SK-N-SH treated with all-trans-retinoic acid at 6 μM for 48 hours (cell line): Measurements from ENCODE around the gene ENTPD2.

Experiments used
- ATAC-seq: fragments of 200-7000 bp; cut with Tn5 transposase; 3 replicates; pipeline ENCODE4 v1.9.1; 2020; ENCODE audit warnings: mild to moderate bottlenecking, moderate library complexity
- ARNTL ChIP-seq: fragments of 450-650 bp; formaldehyde crosslinking; IDR thresholded peaks from 2 replicates; pipeline ENCODE4 v1.5.0; 2020; ENCODE audit warnings: low read depth, mild to moderate bottlenecking, moderate library complexity, borderline replicate concordance
- BACH2 ChIP-seq: fragments of 250-450 bp; sonication (Bioruptor Pico); IDR thresholded peaks from 2 replicates; pipeline ENCODE4 v1.9.0; 2021; ENCODE audit warnings: mild to moderate bottlenecking, borderline replicate concordance
- CREB5 ChIP-seq: fragments of 250-450 bp; sonication (Bioruptor Pico); IDR thresholded peaks from 2 replicates; pipeline ENCODE4 v1.5.1; 2020; ENCODE audit warnings: low read depth, mild to moderate bottlenecking, moderate library complexity
- CSDC2 ChIP-seq: fragments of 250-450 bp; sonication (Bioruptor Pico); IDR thresholded peaks from 2 replicates; pipeline ENCODE4 v1.5.0; 2020; ENCODE audit warnings: mild to moderate bottlenecking, moderate library complexity
- CSRNP3 ChIP-seq: fragments of 250-450 bp; sonication (Bioruptor Pico); IDR thresholded peaks from 2 replicates; pipeline ENCODE4 v1.5.1; 2021; ENCODE audit warnings: mild to moderate bottlenecking, moderate library complexity
- ESRRG ChIP-seq: fragments of 250-450 bp; sonication (Bioruptor Pico); IDR thresholded peaks from 2 replicates; pipeline ENCODE4 v1.6.1; 2021; ENCODE audit warnings: mild to moderate bottlenecking
- GLIS3 ChIP-seq: fragments of 250-450 bp; sonication (Bioruptor Pico); IDR thresholded peaks from 2 replicates; pipeline ENCODE4 v1.5.0; 2020; ENCODE audit warnings: mild to moderate bottlenecking, moderate library complexity
- ISL1 ChIP-seq: fragments of 250-450 bp; sonication (Bioruptor Pico); IDR thresholded peaks from 2 replicates; pipeline ENCODE4 v2.1.2; 2022; ENCODE audit warnings: mild to moderate bottlenecking, moderate library complexity
- OSR1 ChIP-seq: fragments of 250-450 bp; sonication (Bioruptor Pico); IDR thresholded peaks from 2 replicates; pipeline ENCODE4 v1.8.0; 2022; ENCODE audit warnings: moderate library complexity, mild to moderate bottlenecking, inconsistent platforms
- POU6F1 ChIP-seq: fragments of 250-450 bp; sonication (Bioruptor Pico); IDR thresholded peaks from 2 replicates; pipeline ENCODE4 v1.8.0; 2021; ENCODE audit warnings: low read depth, mild to moderate bottlenecking, moderate library complexity, borderline replicate concordance
- RARB ChIP-seq: fragments of 250-450 bp; sonication (Bioruptor Pico); IDR thresholded peaks from 2 replicates; pipeline ENCODE4 v1.8.0; 2021; ENCODE audit warnings: mild to moderate bottlenecking, moderate library complexity
- SNAI2 ChIP-seq: fragments of 250-450 bp; sonication (Bioruptor Pico); IDR thresholded peaks from 2 replicates; pipeline ENCODE4 v1.5.0; 2020; ENCODE audit warnings: mild to moderate bottlenecking, moderate library complexity
- TCF4 ChIP-seq: fragments of 250-450 bp; sonication (Bioruptor Pico); IDR thresholded peaks from 2 replicates; pipeline ENCODE4 v1.8.0; 2021; ENCODE audit warnings: mild to moderate bottlenecking, moderate library complexity, borderline replicate concordance
- TOX ChIP-seq: fragments of 250-450 bp; sonication (Bioruptor Pico); IDR thresholded peaks from 2 replicates; pipeline ENCODE4 v1.8.0; 2021; ENCODE audit warnings: mild to moderate bottlenecking, moderate library complexity, borderline replicate concordance
- TSHZ2 ChIP-seq: fragments of 250-450 bp; sonication (Bioruptor Pico); IDR thresholded peaks from 2 replicates; pipeline ENCODE4 v1.5.0; 2020; ENCODE audit warnings: mild to moderate bottlenecking, moderate library complexity
- ZFP3 ChIP-seq: fragments of 250-450 bp; sonication (Bioruptor Pico); IDR thresholded peaks from 2 replicates; pipeline ENCODE4 v1.5.0; 2020; ENCODE audit warnings: mild to moderate bottlenecking, moderate library complexity
- ZFP30 ChIP-seq: fragments of 450-650 bp; formaldehyde crosslinking; IDR thresholded peaks from 2 replicates; pipeline ENCODE4 v1.5.0; 2022; ENCODE audit warnings: mild to moderate bottlenecking, moderate library complexity
- ZNF565 ChIP-seq: fragments of 450-650 bp; formaldehyde crosslinking; conservative IDR thresholded peaks from 2 replicates; pipeline ENCODE4 v1.5.0; 2020; ENCODE audit warnings: low read depth, mild to moderate bottlenecking, moderate library complexity
- ZNF70 ChIP-seq: fragments of 450-650 bp; formaldehyde crosslinking; IDR thresholded peaks from 2 replicates; pipeline ENCODE4 v1.5.0; 2020; ENCODE audit warnings: mild to moderate bottlenecking, moderate library complexity
- ZNF8 ChIP-seq: fragments of 450-650 bp; formaldehyde crosslinking; IDR thresholded peaks from 2 replicates; pipeline ENCODE4 v1.5.0; 2020; ENCODE audit warnings: mild to moderate bottlenecking, moderate library complexity

The ENTPD2 gene

GRCh38 chr9:137052293-137052692, 1.6 kb downstream of the ENTPD2 start:
- TF ChIP-seq ZNF70 (no peak), TSHZ2 (CRISPR knock-in tag) (no peak), ZNF565 (CRISPR knock-in tag) (no peak), ZNF8 (no peak), TCF4 (no peak), OSR1 (CRISPR knock-in tag) (no peak)
- ATAC-seq = no peak

GRCh38 chr9:137051145-137051724, 2.6 kb downstream of the ENTPD2 start:
- TF ChIP-seq ZFP3 (CRISPR knock-in tag) = no peak
- TF ChIP-seq TSHZ2 (CRISPR knock-in tag) = no peak
- no peak for TF ChIP-seq BACH2
- TF ChIP-seq TOX (CRISPR knock-in tag) = no peak
- TF ChIP-seq CSDC2 (CRISPR knock-in tag) = no peak
- TF ChIP-seq GLIS3 = no peak
- no peak for TF ChIP-seq TCF4
- no peak for TF ChIP-seq CREB5 (CRISPR knock-in tag)
- TF ChIP-seq SNAI2 (CRISPR knock-in tag) = no peak
- no peak for TF ChIP-seq CSRNP3 (CRISPR knock-in tag)
- TF ChIP-seq ZNF70 = no peak
- TF ChIP-seq ESRRG (CRISPR knock-in tag) = no peak
- no peak for TF ChIP-seq ISL1 (CRISPR knock-in tag)
- no peak for TF ChIP-seq ZFP30 (CRISPR knock-in tag)
- no peak for TF ChIP-seq ZNF8
- TF ChIP-seq POU6F1 (CRISPR knock-in tag) = no peak
- TF ChIP-seq RARB = no peak
- TF ChIP-seq, all 23 proteins: peak for 0
- no peak for ATAC-seq

GRCh38 chr9:137050570-137050969, 3.3 kb downstream of the ENTPD2 start:
- no peak for TF ChIP-seq ZFP3 (CRISPR knock-in tag)
- TF ChIP-seq CSDC2 (CRISPR knock-in tag) = no peak
- TF ChIP-seq OSR1 (CRISPR knock-in tag) = no peak
- no peak for TF ChIP-seq POU6F1 (CRISPR knock-in tag)
- TF ChIP-seq TCF4 = no peak
- no peak for TF ChIP-seq CREB5 (CRISPR knock-in tag)
- no peak for TF ChIP-seq ARNTL (CRISPR knock-in tag)
- TF ChIP-seq ZNF565 (CRISPR knock-in tag) = no peak
- no peak for TF ChIP-seq GLIS3
- no peak for TF ChIP-seq TOX (CRISPR knock-in tag)
- no peak for ATAC-seq
